Tibial artery (tissue), 4 donors: Measurements from ENCODE around the gene C1orf21.

ENCODE experiments used
- DNase-seq, 2 donors: peaks; one replicate each; pipeline ENCODE4 v3.0.0-alpha.2; 2019
- H3K27ac ChIP-seq, 2 donors: fragments of 200-600 bp; sonication (generic) in 1 of 2; 1 replicate in 1 of 2; 2 replicates in 1 of 2; pipeline ENCODE4 v1.5.1; 2018 to 2019; ENCODE audit warnings: mild to moderate bottlenecking in 1 of 2
- H3K27me3 ChIP-seq, 2 donors: fragments of 200-600 bp; sonication (generic) in 1 of 2; one replicate each; pipeline versions ENCODE4 v1.5.1 to v1.6.0; 2016 to 2019
- H3K36me3 ChIP-seq, 3 donors: fragments of 200-600 bp; sonication (generic) in 2 of 3; one replicate each; pipeline ENCODE4 v1.5.1; 2016 to 2019; ENCODE audit warnings: mild to moderate bottlenecking in 2 of 3
- H3K4me1 ChIP-seq, 4 donors: fragments of 200-600 bp; sonication (generic) in 2 of 4; 1 replicate in 3 of 4; 2 replicates in 1 of 4; pipeline ENCODE4 v1.5.1; 2016 to 2019
- H3K4me3 ChIP-seq, 2 donors: fragments of 200-600 bp; sonication (generic) in 1 of 2; 1 replicate in 1 of 2; 2 replicates in 1 of 2; pipeline ENCODE4 v1.5.1; 2018 to 2019; ENCODE audit warnings: mild to moderate bottlenecking in 2 of 2
- H3K9me3 ChIP-seq, 3 donors: fragments of 200-600 bp; sonication (generic) in 1 of 3; one replicate each; pipeline ENCODE4 v1.5.1; 2016 to 2019
- intact Hi-C: fragments of 100-400 bp; cut with DNase I; formaldehyde crosslinking; loops from one replicate; pipeline ENCODE4 v1.15.0; 2023; ENCODE audit warnings: low total_unique reads
- TF ChIP-seq, protein P1 (sequence below), 2 experiments: fragments of 200-600 bp in 1 of 2; fragments of 450-650 bp in 1 of 2; IDR thresholded peaks; one replicate each; pipeline ENCODE4 v1.5.1; 2017 to 2019; ENCODE audit warnings: antibody characterized with exemption in 2 of 2, mild to moderate bottlenecking in 1 of 2, moderate library complexity in 1 of 2

Gene C1orf21

DNA sequence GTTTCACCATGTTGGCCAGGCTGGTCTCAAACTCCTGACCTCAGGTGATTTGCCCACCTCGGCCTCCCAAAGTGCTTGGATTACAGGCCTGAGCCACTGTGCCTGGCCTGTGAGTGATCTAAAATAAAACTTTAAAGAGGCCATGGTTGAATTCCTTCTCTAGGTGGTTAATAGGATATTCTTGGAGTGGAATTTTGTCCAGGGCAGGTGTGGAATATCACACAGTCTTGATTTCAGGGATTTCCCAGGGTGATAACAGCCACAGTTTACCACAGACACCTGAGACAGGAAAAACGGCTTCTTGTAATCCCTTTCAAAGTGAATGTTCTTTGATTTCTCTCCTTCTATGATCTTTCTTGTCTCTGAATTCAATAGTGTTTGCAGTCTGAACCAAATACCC is 32.1 kb upstream of the C1orf21 start:
- TF ChIP-seq, protein P1, sequence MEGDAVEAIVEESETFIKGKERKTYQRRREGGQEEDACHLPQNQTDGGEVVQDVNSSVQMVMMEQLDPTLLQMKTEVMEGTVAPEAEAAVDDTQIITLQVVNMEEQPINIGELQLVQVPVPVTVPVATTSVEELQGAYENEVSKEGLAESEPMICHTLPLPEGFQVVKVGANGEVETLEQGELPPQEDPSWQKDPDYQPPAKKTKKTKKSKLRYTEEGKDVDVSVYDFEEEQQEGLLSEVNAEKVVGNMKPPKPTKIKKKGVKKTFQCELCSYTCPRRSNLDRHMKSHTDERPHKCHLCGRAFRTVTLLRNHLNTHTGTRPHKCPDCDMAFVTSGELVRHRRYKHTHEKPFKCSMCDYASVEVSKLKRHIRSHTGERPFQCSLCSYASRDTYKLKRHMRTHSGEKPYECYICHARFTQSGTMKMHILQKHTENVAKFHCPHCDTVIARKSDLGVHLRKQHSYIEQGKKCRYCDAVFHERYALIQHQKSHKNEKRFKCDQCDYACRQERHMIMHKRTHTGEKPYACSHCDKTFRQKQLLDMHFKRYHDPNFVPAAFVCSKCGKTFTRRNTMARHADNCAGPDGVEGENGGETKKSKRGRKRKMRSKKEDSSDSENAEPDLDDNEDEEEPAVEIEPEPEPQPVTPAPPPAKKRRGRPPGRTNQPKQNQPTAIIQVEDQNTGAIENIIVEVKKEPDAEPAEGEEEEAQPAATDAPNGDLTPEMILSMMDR (IDR thresholded peaks at IDR 0.05) = no peak
- Histone ChIP-seq H3K36me3 (no peaks in the 10 kb centered on the region), H3K27me3 (no peaks in the 10 kb centered on the region), H3K9me3 (no peaks in the 10 kb centered on the region), H3K27ac (no peak overlapping the region), H3K4me1 (no peaks in the 10 kb centered on the region), H3K4me3 (no peak overlapping the region)
- intact Hi-C loops = no loop called here
- DNase-seq = no peak

GRCh38 chr1:184356891-184357290 is 29.9 kb upstream of the C1orf21 start:
- H3K36me3 ChIP-seq = no peaks in the 10 kb centered on the region
- intact Hi-C loops = no loop called here
- no peak overlapping the region for H3K4me3 ChIP-seq
- TF ChIP-seq, protein P1 (IDR thresholded peaks at IDR 0.05) = no peak
- H3K27ac ChIP-seq = no peak overlapping the region
- no peaks in the 10 kb centered on the region for H3K4me1 ChIP-seq
- H3K9me3 ChIP-seq = no peaks in the 10 kb centered on the region
- DNase-seq = no peak
- H3K27me3 ChIP-seq = no peaks in the 10 kb centered on the region

DNA sequence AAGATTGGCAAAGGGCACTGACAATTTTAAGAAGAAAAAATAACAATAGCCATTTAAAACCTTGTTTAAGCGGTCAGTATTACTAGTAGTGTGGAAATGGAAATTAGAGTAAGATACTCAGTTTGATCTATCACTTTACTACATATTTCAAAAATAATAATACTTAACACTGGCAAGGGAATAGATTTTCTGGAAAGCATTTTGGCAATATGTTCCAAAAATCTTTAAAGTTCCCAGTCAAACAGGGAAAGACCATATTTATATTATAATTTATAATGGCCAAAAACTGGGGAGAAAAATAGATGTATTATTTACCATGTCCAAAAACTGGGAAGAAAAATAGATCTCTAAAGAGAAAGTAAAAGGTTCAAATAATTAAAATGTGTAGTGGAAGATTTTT is 28.6 kb upstream of the C1orf21 start:
- no peaks in the 10 kb centered on the region for H3K36me3 ChIP-seq
- no peaks in the 10 kb centered on the region for H3K9me3 ChIP-seq
- TF ChIP-seq, protein P1 (IDR thresholded peaks at IDR 0.05) = no peak
- H3K4me1 ChIP-seq = peaks cover 0 to 3% (median 0%) of the 10 kb centered on the region in 4 donors
- H3K27me3 ChIP-seq = no peaks in the 10 kb centered on the region
- no peak for DNase-seq
- H3K27ac ChIP-seq = no peak overlapping the region
- H3K4me3 ChIP-seq = no peak overlapping the region
- intact Hi-C loops = no loop called here

- H3K27ac ChIP-seq = no peak overlapping the region
- peaks cover 0 to 3% (median 0%) of the 10 kb centered on the region in 4 donors for H3K4me1 ChIP-seq
- TF ChIP-seq, protein P1 (IDR thresholded peaks at IDR 0.05) = no peak
- H3K9me3 ChIP-seq = no peaks in the 10 kb centered on the region
- H3K4me3 ChIP-seq = no peak overlapping the region
- intact Hi-C loops = no loop called here
- DNase-seq = no peak
- H3K36me3 ChIP-seq = no peaks in the 10 kb centered on the region
- no peaks in the 10 kb centered on the region for H3K27me3 ChIP-seq
Observed at GRCh38 chr1:184359909-184360308, 26.9 kb upstream of the C1orf21 start.

GRCh38 chr1:184362876-184363275 is 24.0 kb upstream of the C1orf21 start:
- H3K9me3 ChIP-seq = no peaks in the 10 kb centered on the region
- H3K4me1 ChIP-seq = peaks cover 0 to 3% (median 0%) of the 10 kb centered on the region in 4 donors
- TF ChIP-seq, protein P1 (IDR thresholded peaks at IDR 0.05) = no peak
- H3K4me3 ChIP-seq = no peak overlapping the region
- DNase-seq = no peak
- no peak overlapping the region for H3K27ac ChIP-seq
- no peaks in the 10 kb centered on the region for H3K27me3 ChIP-seq
- H3K36me3 ChIP-seq = no peaks in the 10 kb centered on the region
- intact Hi-C loops = no loop called here

DNA sequence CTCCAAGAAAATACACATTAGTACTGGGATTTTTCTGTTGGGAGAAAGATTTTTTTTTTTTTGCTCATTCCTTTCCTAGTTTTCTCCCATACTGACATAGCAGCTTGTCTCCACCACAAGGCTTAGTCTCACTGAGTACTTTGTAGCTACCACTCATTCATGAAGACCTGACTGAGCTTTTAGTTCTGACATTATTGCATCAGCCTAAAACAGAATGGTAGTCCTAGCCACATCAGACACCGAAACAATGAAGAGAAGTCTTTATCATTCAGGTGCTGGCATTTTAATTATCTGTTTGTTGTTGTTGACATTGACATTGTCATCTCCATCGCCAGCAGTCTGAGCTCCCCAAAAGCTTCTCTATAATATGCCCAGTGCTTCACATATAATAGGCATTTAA is 21.1 kb upstream of the C1orf21 start:
- TF ChIP-seq, protein P1 (IDR thresholded peaks at IDR 0.05) = no peak
- Histone ChIP-seq H3K27ac (no peak overlapping the region), H3K4me1 (peaks cover 0 to 3% (median 0%) of the 10 kb centered on the region in 4 donors)

More for the DNA sequence above, 21.1 kb upstream of the C1orf21 start:
- H3K27me3 ChIP-seq = no peaks in the 10 kb centered on the region
- H3K36me3 ChIP-seq = no peaks in the 10 kb centered on the region
- no peak overlapping the region for H3K4me3 ChIP-seq
- no peak for DNase-seq
- no peaks in the 10 kb centered on the region for H3K9me3 ChIP-seq
- intact Hi-C loops = no loop called here
